PC-3 (cell line): ENCODE measurements around the gene HK1. TPM values are rescaled to one million over a fixed set of nuclear protein-coding genes. Genes with fewer than 3 reads are reported as not detected.
A peak's percentile ranks its signal among the peaks of the same experiment; 100 is the strongest.

Experiments
- ATAC-seq: fragments of 200-7000 bp; cut with Tn5 transposase; 2 replicates; pipeline ENCODE4 v1.9.1; 2020; ENCODE audit warnings: mild to moderate bottlenecking, moderate library complexity
- BruUV-seq: library from RNA; stranded (reverse); fragments of 400-500 nt; replicated peaks from 2 replicates; lab custom pipeline; 2021; lab: Mats Ljungman, UMichigan
- CTCF ChIA-PET: fragments of 300-600 bp; sonication (Branson Sonifier 250); formaldehyde crosslinking; loops from one replicate; lab custom pipeline; 2022; ENCODE audit warnings: antibody characterized with exemption; lab: Charles Lee
- POLR2A ChIA-PET: fragments of 300-600 bp; sonication (Branson Sonifier 250); formaldehyde crosslinking; loops from one replicate; lab custom pipeline; 2022; ENCODE audit warnings: antibody characterized with exemption; ENCODE audit not compliant: unreplicated experiment; lab: Charles Lee
- DNase-seq: peaks from one replicate; pipeline ENCODE4 v3.0.0-alpha.2; 2015
- H2AFZ ChIP-seq: fragments of 300-600 bp; sonication (generic); 2 replicates; pipeline ENCODE4 v1.6.0; 2016; ENCODE audit warnings: antibody characterized with exemption, low read length
- H3F3A ChIP-seq: fragments of 300-600 bp; sonication (generic); one replicate; pipeline ENCODE4 v1.6.0; 2017; ENCODE audit warnings: antibody characterized with exemption, low read length, control low read depth, mild to moderate bottlenecking; ENCODE audit not compliant: unreplicated experiment
- H3K27ac ChIP-seq: fragments of 300-600 bp; sonication (generic); 2 replicates; pipeline ENCODE4 v1.5.1; 2016; ENCODE audit warnings: mild to moderate bottlenecking, low read length
- H3K27me3 ChIP-seq: fragments of 300-600 bp; sonication (generic); 2 replicates; pipeline ENCODE4 v1.6.1; 2016; ENCODE audit warnings: low read length, mixed read lengths
- H3K36me3 ChIP-seq: fragments of 300-600 bp; sonication (generic); 2 replicates; pipeline ENCODE4 v1.6.1; 2016; ENCODE audit warnings: low read depth, mixed run types, low read length, mixed read lengths
- H3K4me1 ChIP-seq: fragments of 300-600 bp; sonication (generic); 2 replicates; pipeline ENCODE4 v1.5.1; 2016; ENCODE audit warnings: low read length; ENCODE audit not compliant: insufficient read depth
- H3K4me2 ChIP-seq: fragments of 300-600 bp; sonication (generic); 2 replicates; pipeline ENCODE4 v1.6.0; 2016; ENCODE audit warnings: low read length
- H3K4me3 ChIP-seq: fragments of 300-600 bp; sonication (generic); 2 replicates; pipeline ENCODE4 v1.5.1; 2016; ENCODE audit warnings: mild to moderate bottlenecking, low read length, mixed read lengths
- H3K79me2 ChIP-seq: fragments of 300-600 bp; sonication (generic); 2 replicates; pipeline ENCODE4 v1.6.1; 2017; ENCODE audit warnings: low read length, mixed read lengths
- H3K9ac ChIP-seq: fragments of 300-600 bp; sonication (generic); 2 replicates; pipeline ENCODE4 v1.6.0; 2016; ENCODE audit warnings: mild to moderate bottlenecking, low read length
- H3K9me2 ChIP-seq: fragments of 300-600 bp; sonication (generic); replicated peaks from 2 replicates; pipeline ENCODE4 v1.6.1; 2016; ENCODE audit warnings: mixed run types, low read length, mixed read lengths
- H3K9me3 ChIP-seq: fragments of 300-600 bp; sonication (generic); 2 replicates; pipeline ENCODE4 v1.6.1; 2016; ENCODE audit warnings: low read length, mixed read lengths
- H4K20me1 ChIP-seq: fragments of 300-600 bp; sonication (generic); 2 replicates; pipeline ENCODE4 v1.6.1; 2016; ENCODE audit warnings: low read length, mixed read lengths
- EZH2 ChIP-seq: fragments of 300-600 bp; sonication (generic); IDR thresholded peaks from one replicate; pipeline ENCODE4 v1.6.1; 2017; ENCODE audit warnings: antibody characterized with exemption, mild to moderate bottlenecking, low read length; ENCODE audit not compliant: unreplicated experiment
- EZH2phosphoT487 ChIP-seq: fragments of 300-600 bp; sonication (generic); IDR thresholded peaks from 2 replicates; pipeline ENCODE4 v1.6.1; 2018; ENCODE audit warnings: mild to moderate bottlenecking, antibody characterized with exemption, low read length, borderline replicate concordance
- intact Hi-C: fragments of 100-400 bp; cut with micrococcal nuclease; formaldehyde crosslinking; loops from 2 replicates; pipeline ENCODE4 v1.9.0; 2023
- total RNA-seq: library from RNA; depleted of rRNA; stranded (reverse); fragments of >200 nt; gene quantifications from 2 replicates; pipeline ENCODE4 v1.2.3, GENCODE V29; 2014
- TF ChIP-seq, protein P1 (sequence below): fragments of 300-600 bp; sonication (generic); conservative IDR thresholded peaks from 2 replicates; pipeline ENCODE4 v1.5.1; 2017; ENCODE audit warnings: antibody characterized with exemption, low read depth, mild to moderate bottlenecking, low read length

HK1 gene
- total RNA-seq, 1 experiment from 2014 or later: 189 TPM

DNA sequence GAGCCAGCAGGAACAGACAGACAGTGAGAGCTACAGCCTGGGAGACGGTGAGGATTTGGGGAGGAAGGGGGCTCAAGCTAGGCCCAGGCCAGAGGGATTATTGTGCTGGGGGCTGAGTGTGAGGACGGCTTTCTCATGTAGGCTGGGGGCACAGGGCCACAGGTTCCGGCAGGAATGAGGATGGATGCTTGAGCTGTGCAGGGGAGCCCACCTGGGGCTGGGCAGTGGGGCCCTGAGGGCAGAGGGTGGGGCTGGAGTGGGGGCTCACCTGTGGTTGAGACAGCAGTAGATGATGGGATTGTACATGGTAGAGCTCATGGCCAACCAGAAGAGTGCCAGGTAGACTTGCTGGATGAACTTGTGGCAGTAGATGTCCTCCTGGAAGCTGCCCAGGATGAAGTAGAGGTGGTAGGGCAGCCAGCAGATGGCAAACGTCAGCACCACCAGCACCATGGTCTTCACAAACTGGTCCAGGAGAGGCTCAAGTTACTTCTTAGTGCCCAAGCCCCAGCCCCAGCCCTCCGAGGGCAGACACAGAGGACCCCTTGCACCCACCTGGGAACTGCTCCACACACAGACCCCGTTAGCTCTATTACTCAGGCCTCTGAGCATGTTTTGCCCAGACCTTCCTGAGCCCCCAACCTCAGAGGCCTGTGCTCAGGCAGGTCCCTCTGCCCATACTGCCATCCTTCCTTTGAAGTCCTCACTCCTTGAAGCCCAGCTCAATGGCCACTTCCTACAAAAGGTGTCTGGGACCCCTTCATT lies 128.7 kb downstream of the HK1 start:
- ChIA-PET CTCF (interaction anchor here (0.7 to 2.2 kb wide), 6 partner anchors 14 to 230 kb away, joined by 3 to 18 read pairs (median 4); no protein-coding TSS in a partner anchor), POLR2A (no interaction called here)
- DNase-seq (peak; percentile 33), ATAC-seq (no peak)
- Histone ChIP-seq H3K27me3 (no peaks in the 10 kb centered on the region), H3K4me3 (no peak overlapping the region), H3K4me1 (peaks cover 30% of the 10 kb centered on the region), H3K9ac (no peak overlapping the region), H3K27ac (no peak overlapping the region), H3K79me2 (no peaks in the 10 kb centered on the region), H3F3A (no peaks in the 10 kb centered on the region), H4K20me1 (no peaks in the 10 kb centered on the region), H3K4me2 (no peak overlapping the region), H3K9me3 (no peaks in the 10 kb centered on the region), H2AFZ (no peak overlapping the region), H3K9me2 (no peaks in the 10 kb centered on the region), H3K36me3 (peaks cover 14% of the 10 kb centered on the region)
- no TSS peak for BruUV-seq
- TF ChIP-seq EZH2: no peak
- TF ChIP-seq, protein P1, sequence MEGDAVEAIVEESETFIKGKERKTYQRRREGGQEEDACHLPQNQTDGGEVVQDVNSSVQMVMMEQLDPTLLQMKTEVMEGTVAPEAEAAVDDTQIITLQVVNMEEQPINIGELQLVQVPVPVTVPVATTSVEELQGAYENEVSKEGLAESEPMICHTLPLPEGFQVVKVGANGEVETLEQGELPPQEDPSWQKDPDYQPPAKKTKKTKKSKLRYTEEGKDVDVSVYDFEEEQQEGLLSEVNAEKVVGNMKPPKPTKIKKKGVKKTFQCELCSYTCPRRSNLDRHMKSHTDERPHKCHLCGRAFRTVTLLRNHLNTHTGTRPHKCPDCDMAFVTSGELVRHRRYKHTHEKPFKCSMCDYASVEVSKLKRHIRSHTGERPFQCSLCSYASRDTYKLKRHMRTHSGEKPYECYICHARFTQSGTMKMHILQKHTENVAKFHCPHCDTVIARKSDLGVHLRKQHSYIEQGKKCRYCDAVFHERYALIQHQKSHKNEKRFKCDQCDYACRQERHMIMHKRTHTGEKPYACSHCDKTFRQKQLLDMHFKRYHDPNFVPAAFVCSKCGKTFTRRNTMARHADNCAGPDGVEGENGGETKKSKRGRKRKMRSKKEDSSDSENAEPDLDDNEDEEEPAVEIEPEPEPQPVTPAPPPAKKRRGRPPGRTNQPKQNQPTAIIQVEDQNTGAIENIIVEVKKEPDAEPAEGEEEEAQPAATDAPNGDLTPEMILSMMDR: no peak
- TF ChIP-seq EZH2phosphoT487: no peak
- intact Hi-C loops: loop anchor here (1.0 to 5.0 kb wide), 2 partner anchors 170 to 232 kb away; no protein-coding TSS in a partner anchor

GRCh38 chr10:69407621-69408301 lies 129.5 kb downstream of the HK1 start:
- H3K79me2 ChIP-seq: no peaks in the 10 kb centered on the region
- no TSS peak for BruUV-seq
- POLR2A ChIA-PET: interaction anchor here (0.5 to 0.6 kb wide), 4 partner anchors 42 to 1076 kb away, joined by 3 to 8 read pairs (median 6); partner anchors contain the start of gene HNRNPH3
- H3F3A ChIP-seq: no peaks in the 10 kb centered on the region
- no peaks in the 10 kb centered on the region for H3K27me3 ChIP-seq
- peak overlapping the region; percentile 44; the same call in 1 of the 2 replicates for H3K9ac ChIP-seq
- no peaks in the 10 kb centered on the region for H3K9me2 ChIP-seq
- peak; percentile 15; the same call in 1 of the 2 replicates for ATAC-seq
- DNase-seq: peak; percentile 65
- H3K4me3 ChIP-seq: no peak overlapping the region; the same call in 1 of the 2 replicates
- H3K27ac ChIP-seq: no peak overlapping the region
- peak overlapping the region; percentile 77 for H2AFZ ChIP-seq
- no peaks in the 10 kb centered on the region for H4K20me1 ChIP-seq
- H3K4me2 ChIP-seq: peak overlapping the region; percentile 73
- no peak for TF ChIP-seq EZH2phosphoT487
- TF ChIP-seq, protein P1: peak; percentile 93
- CTCF ChIA-PET: interaction anchor here (0.6 to 2.2 kb wide), 29 partner anchors 10 to 971 kb away, joined by 3 to 18 read pairs (median 4); no protein-coding TSS in a partner anchor
- no peaks in the 10 kb centered on the region for H3K9me3 ChIP-seq
- intact Hi-C loops: loop anchor here (1.0 to 5.0 kb wide), 4 partner anchors 39 to 232 kb away; no protein-coding TSS in a partner anchor
- peaks cover 30% of the 10 kb centered on the region for H3K4me1 ChIP-seq
- H3K36me3 ChIP-seq: peaks cover 11% of the 10 kb centered on the region
